Bronchial epithelial cell (primary cell): ENCODE results near the gene APBA3. TPM values are rescaled to one million over a fixed set of nuclear protein-coding genes. Genes with fewer than 3 reads are reported as not detected.

Experiments
- DNase-seq: peaks from one replicate; pipeline ENCODE4 v3.0.0-alpha.2; 2010; ENCODE audit warnings: low read depth
- FAIRE-seq: peaks from 2 replicates; lab custom pipeline; 2011; peaks lifted over from hg19 to GRCh38; lab: Jason Lieb, UNC
- H3K27me3 ChIP-seq: 2 replicates; pipeline ENCODE4 v1.5.1; 2011; ENCODE audit warnings: low read length; ENCODE audit not compliant: control insufficient read depth, insufficient read depth
- H3K36me3 ChIP-seq: 2 replicates; pipeline ENCODE4 v1.5.1; 2011; ENCODE audit warnings: low read length; ENCODE audit not compliant: control insufficient read depth, insufficient read depth
- H3K4me3 ChIP-seq: 2 replicates; pipeline ENCODE4 v1.5.1; 2011; ENCODE audit warnings: mild to moderate bottlenecking, low read depth, low read length, control low read depth
- total RNA-seq: library from RNA; depleted of rRNA; stranded (reverse); fragments of >200 nt; gene quantifications from 2 replicates; pipeline ENCODE4 v1.2.1, GENCODE V29; 2014
- TF ChIP-seq, protein P1 (sequence below): IDR thresholded peaks from 2 replicates; pipeline ENCODE4 v1.5.1; 2011; ENCODE audit warnings: mild to moderate bottlenecking, moderate library complexity, low read length, control low read depth, inconsistent platforms; ENCODE audit not compliant: insufficient read depth, severe bottlenecking

APBA3 gene
- total RNA-seq, 1 donor from 2014 or later = 11.3 TPM

DNA sequence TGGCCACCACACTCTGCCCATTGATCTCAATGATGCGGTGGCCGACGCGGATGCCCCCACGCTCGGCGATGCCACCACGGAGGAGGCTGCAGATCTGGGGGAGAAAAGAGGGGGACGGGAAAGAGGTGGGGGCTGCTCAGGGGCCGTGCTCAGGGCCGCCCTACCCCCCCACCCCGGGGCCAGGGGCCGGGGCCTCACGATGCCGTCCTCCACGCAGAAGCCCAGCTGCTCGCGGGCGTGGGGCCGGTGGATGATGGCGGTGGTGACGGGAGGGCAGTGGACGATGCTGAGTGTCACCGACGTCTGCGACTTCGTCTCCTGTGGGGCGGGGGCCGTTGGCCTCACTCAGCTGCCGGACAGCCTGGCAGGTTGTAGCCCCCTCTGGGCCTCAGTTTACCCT, 10.3 kb downstream of the APBA3 start:
- DNase-seq = no peak
- H3K4me3 ChIP-seq = no peak overlapping the region
- H3K27me3 ChIP-seq = no peaks in the 10 kb centered on the region
- FAIRE-seq = no peak
- H3K36me3 ChIP-seq = peaks cover 5% of the 10 kb centered on the region
- TF ChIP-seq, protein P1, sequence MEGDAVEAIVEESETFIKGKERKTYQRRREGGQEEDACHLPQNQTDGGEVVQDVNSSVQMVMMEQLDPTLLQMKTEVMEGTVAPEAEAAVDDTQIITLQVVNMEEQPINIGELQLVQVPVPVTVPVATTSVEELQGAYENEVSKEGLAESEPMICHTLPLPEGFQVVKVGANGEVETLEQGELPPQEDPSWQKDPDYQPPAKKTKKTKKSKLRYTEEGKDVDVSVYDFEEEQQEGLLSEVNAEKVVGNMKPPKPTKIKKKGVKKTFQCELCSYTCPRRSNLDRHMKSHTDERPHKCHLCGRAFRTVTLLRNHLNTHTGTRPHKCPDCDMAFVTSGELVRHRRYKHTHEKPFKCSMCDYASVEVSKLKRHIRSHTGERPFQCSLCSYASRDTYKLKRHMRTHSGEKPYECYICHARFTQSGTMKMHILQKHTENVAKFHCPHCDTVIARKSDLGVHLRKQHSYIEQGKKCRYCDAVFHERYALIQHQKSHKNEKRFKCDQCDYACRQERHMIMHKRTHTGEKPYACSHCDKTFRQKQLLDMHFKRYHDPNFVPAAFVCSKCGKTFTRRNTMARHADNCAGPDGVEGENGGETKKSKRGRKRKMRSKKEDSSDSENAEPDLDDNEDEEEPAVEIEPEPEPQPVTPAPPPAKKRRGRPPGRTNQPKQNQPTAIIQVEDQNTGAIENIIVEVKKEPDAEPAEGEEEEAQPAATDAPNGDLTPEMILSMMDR = no peak

DNA sequence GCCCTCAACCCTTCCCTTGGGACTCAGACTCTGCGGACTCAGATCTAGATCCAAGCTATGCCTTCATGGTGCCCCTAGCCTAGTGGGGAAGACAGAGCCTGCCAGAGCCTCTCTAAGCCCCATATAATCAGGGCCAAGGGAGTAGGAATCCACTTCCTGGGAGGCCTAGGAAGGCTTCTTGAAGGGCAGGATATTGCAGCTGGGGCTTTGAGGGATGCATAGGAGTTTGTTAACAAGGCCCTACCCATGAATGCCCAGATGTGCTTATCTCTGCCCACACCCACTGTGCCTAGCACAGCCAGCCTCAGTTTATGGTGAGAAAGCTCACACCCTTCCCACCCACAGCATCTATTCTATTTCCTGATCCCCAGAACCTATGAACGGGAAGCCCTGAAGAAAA, 11.3 kb downstream of the APBA3 start:
- no peaks in the 10 kb centered on the region for H3K27me3 ChIP-seq
- peaks cover 5% of the 10 kb centered on the region for H3K36me3 ChIP-seq
- H3K4me3 ChIP-seq = no peak overlapping the region
- FAIRE-seq = no peak
- TF ChIP-seq, protein P1 = no peak
- no peak for DNase-seq

DNA sequence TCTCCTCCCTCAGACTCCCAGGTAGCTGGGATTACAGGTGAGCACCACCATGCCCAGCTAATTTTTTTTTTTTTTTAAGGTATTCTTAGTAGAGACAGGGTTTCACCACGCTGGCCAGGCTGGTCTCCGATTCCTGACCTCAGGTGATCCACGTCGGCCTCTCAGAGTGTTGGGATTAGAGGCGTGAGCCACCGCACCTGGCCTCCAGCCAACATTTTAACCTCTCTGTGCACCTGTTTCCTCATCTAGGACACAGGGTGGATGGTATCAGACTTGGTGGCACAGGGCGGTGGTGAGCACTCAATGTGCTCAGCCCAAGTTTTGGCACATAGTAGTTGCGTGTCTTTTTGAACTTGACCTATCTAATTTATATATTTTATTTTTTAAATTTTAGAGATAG, 12.5 kb downstream of the APBA3 start:
- TF ChIP-seq, protein P1 = no peak
- Histone ChIP-seq H3K27me3 (no peaks in the 10 kb centered on the region), H3K4me3 (no peak overlapping the region), H3K36me3 (peaks cover 2% of the 10 kb centered on the region)
- no peak for FAIRE-seq
- no peak for DNase-seq

DNA sequence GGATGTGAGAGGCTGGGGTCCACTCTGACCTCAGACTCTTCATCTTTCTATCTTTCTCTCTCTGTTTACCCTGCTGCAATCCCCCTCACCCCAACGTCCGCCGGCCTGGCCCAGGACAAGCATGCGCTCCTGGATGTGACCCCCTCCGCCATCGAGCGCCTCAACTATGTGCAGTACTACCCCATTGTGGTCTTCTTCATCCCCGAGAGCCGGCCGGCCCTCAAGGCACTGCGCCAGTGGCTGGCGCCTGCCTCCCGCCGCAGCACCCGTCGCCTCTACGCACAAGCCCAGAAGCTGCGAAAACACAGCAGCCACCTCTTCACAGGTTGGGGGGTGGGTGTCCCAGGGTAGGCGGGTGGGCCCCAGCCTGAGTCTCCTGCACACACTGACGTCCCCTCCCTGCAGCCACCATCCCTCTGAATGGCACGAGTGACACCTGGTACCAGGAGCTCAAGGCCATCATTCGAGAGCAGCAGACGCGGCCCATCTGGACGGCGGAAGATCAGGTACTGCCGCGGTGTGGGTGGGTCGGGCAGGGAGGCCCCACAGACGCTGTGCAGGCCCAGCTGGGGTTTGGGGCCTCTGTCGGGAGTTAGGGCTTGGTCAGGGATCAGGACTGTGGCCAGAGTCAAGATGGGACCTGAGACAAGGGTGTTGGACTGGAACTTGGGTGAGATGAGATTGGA, 15.0 kb downstream of the APBA3 start:
- H3K36me3 ChIP-seq = no peaks in the 10 kb centered on the region
- no peak for FAIRE-seq
- no peaks in the 10 kb centered on the region for H3K27me3 ChIP-seq
- H3K4me3 ChIP-seq = no peak overlapping the region
- TF ChIP-seq, protein P1 = no peak
- DNase-seq = no peak

DNA sequence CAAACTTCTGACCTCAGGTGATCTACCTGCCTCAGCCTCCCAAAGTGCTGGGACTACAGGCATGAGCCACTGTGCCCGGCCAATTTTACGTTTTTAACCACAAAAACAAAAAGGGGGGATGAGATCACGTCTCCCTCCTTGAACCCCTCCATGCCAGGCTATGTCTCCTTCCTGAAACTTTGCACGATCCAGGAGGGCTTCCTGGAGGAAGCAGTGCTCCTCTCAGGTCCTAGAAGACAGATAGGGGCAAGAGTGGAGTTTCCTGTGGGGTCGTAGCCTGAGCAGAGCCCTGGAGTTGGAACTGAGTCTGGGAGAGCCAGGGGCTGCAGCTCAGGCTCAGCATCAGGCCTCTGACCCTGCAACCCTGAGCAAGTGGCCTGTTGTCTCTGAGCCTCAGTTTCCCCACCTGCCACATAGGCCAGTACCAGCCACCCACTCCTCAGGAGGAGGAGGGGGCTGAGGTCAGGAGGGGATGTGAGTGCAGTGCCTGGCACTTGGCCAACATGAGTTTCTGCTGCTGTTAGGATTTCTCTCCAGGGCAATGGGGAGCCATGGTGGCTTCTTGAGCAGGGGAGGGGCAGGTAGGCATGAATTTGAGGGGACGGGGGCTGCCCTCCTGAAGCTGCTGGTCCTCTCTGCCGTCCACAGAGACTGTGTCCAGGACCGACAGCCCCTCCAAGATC, 16.0 kb downstream of the APBA3 start:
- H3K36me3 ChIP-seq = no peaks in the 10 kb centered on the region
- no peaks in the 10 kb centered on the region for H3K27me3 ChIP-seq
- H3K4me3 ChIP-seq = no peak overlapping the region
- TF ChIP-seq, protein P1 = no peak
- FAIRE-seq (no peak), DNase-seq (no peak)
